ENCODE measurements around the gene NTMT2.

Gene NTMT2

DNA sequence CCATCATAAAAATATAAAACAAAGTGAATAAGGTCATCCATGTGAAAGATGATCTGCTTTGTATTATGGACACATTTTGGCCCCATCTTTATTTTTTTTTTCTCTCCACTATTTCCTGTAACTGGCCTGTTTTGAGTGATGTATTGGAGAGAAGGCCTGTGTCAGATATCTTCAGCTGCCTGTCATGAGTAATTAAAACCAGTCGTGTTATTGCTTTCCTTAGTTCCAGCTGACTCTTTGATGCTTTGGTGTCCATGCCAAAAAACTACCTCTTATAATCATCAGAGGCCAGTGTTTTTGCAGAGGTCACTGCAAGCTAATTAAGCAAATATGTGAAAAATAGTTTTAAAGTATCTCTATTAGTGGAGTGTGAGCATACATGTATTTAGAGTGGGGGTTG, 29.7 kb downstream of the NTMT2 start:
- H3K9me3 ChIP-seq (ENCODE audit: control insufficient read depth in 2 of 2, low read length in 2 of 2): peaks cover 0 to 1% of the 10 kb centered on the region in 2 donors
- no peak overlapping the region for H3K4me3 ChIP-seq (ENCODE audit: low read length in 2 of 2)
- H3K4me1 ChIP-seq (ENCODE audit: control insufficient read depth in 2 of 2, insufficient read depth in 2 of 2, low read length in 2 of 2): no peaks in the 10 kb centered on the region
- H3K27me3 ChIP-seq (ENCODE audit: control insufficient read depth in 2 of 2, insufficient read depth in 2 of 2, low read length in 2 of 2): no peaks in the 10 kb centered on the region
- H3K9ac ChIP-seq (ENCODE audit: low read depth in 1 of 2, low read length in 2 of 2): no peak overlapping the region
- H3K27ac ChIP-seq (ENCODE audit: low read depth in 2 of 2, low read length in 2 of 2): no peak overlapping the region
- H3K36me3 ChIP-seq (ENCODE audit: control insufficient read depth in 2 of 2, insufficient read depth in 2 of 2, low read length in 2 of 2): no peaks in the 10 kb centered on the region

GRCh38 chr1:170176772-170177171, 31.0 kb downstream of the NTMT2 start:
- Histone ChIP-seq H3K9me3 (ENCODE audit: control insufficient read depth in 2 of 2, low read length in 2 of 2) (no peaks in the 10 kb centered on the region), H3K4me3 (ENCODE audit: low read length in 2 of 2) (no peak overlapping the region), H3K36me3 (ENCODE audit: control insufficient read depth in 2 of 2, insufficient read depth in 2 of 2, low read length in 2 of 2) (no peaks in the 10 kb centered on the region), H3K4me1 (ENCODE audit: control insufficient read depth in 2 of 2, insufficient read depth in 2 of 2, low read length in 2 of 2) (no peaks in the 10 kb centered on the region), H3K9ac (ENCODE audit: low read depth in 1 of 2, low read length in 2 of 2) (no peak overlapping the region), H3K27ac (ENCODE audit: low read depth in 2 of 2, low read length in 2 of 2) (no peak overlapping the region), H3K27me3 (ENCODE audit: control insufficient read depth in 2 of 2, insufficient read depth in 2 of 2, low read length in 2 of 2) (no peaks in the 10 kb centered on the region)

GRCh38 chr1:170182442-170182841, 36.7 kb downstream of the NTMT2 start:
- H3K9me3 ChIP-seq (ENCODE audit: control insufficient read depth in 2 of 2, low read length in 2 of 2): no peaks in the 10 kb centered on the region
- H3K27ac ChIP-seq (ENCODE audit: low read depth in 2 of 2, low read length in 2 of 2): no peak overlapping the region
- H3K4me3 ChIP-seq (ENCODE audit: low read length in 2 of 2): no peak overlapping the region
- no peaks in the 10 kb centered on the region for H3K36me3 ChIP-seq (ENCODE audit: control insufficient read depth in 2 of 2, insufficient read depth in 2 of 2, low read length in 2 of 2)
- no peaks in the 10 kb centered on the region for H3K27me3 ChIP-seq (ENCODE audit: control insufficient read depth in 2 of 2, insufficient read depth in 2 of 2, low read length in 2 of 2)
- H3K4me1 ChIP-seq (ENCODE audit: control insufficient read depth in 2 of 2, insufficient read depth in 2 of 2, low read length in 2 of 2): no peaks in the 10 kb centered on the region
- H3K9ac ChIP-seq (ENCODE audit: low read depth in 1 of 2, low read length in 2 of 2): no peak overlapping the region

- Histone ChIP-seq H3K4me3 (ENCODE audit: low read length in 2 of 2) (no peak overlapping the region), H3K4me1 (ENCODE audit: control insufficient read depth in 2 of 2, insufficient read depth in 2 of 2, low read length in 2 of 2) (no peaks in the 10 kb centered on the region), H3K36me3 (ENCODE audit: control insufficient read depth in 2 of 2, insufficient read depth in 2 of 2, low read length in 2 of 2) (no peaks in the 10 kb centered on the region), H3K27me3 (ENCODE audit: control insufficient read depth in 2 of 2, insufficient read depth in 2 of 2, low read length in 2 of 2) (no peaks in the 10 kb centered on the region), H3K9me3 (ENCODE audit: control insufficient read depth in 2 of 2, low read length in 2 of 2) (no peaks in the 10 kb centered on the region), H3K27ac (ENCODE audit: low read depth in 2 of 2, low read length in 2 of 2) (no peak overlapping the region), H3K9ac (ENCODE audit: low read depth in 1 of 2, low read length in 2 of 2) (no peak overlapping the region)
These were observed 46.8 kb downstream of the NTMT2 start for GRCh38 chr1:170192546-170192945.

- H3K27ac ChIP-seq (ENCODE audit: low read depth in 2 of 2, low read length in 2 of 2): no peak overlapping the region
- H3K4me3 ChIP-seq (ENCODE audit: low read length in 2 of 2): no peak overlapping the region
- no peaks in the 10 kb centered on the region for H3K9me3 ChIP-seq (ENCODE audit: control insufficient read depth in 2 of 2, low read length in 2 of 2)
- H3K9ac ChIP-seq (ENCODE audit: low read depth in 1 of 2, low read length in 2 of 2): no peak overlapping the region
- no peaks in the 10 kb centered on the region for H3K36me3 ChIP-seq (ENCODE audit: control insufficient read depth in 2 of 2, insufficient read depth in 2 of 2, low read length in 2 of 2)
- no peaks in the 10 kb centered on the region for H3K4me1 ChIP-seq (ENCODE audit: control insufficient read depth in 2 of 2, insufficient read depth in 2 of 2, low read length in 2 of 2)
- no peaks in the 10 kb centered on the region for H3K27me3 ChIP-seq (ENCODE audit: control insufficient read depth in 2 of 2, insufficient read depth in 2 of 2, low read length in 2 of 2)
These were observed 48.7 kb downstream of the NTMT2 start for GRCh38 chr1:170194451-170194850.

- Histone ChIP-seq H3K27me3 (ENCODE audit: control insufficient read depth in 2 of 2, insufficient read depth in 2 of 2, low read length in 2 of 2) (no peaks in the 10 kb centered on the region), H3K36me3 (ENCODE audit: control insufficient read depth in 2 of 2, insufficient read depth in 2 of 2, low read length in 2 of 2) (no peaks in the 10 kb centered on the region), H3K9me3 (ENCODE audit: control insufficient read depth in 2 of 2, low read length in 2 of 2) (no peaks in the 10 kb centered on the region), H3K9ac (ENCODE audit: low read depth in 1 of 2, low read length in 2 of 2) (no peak overlapping the region), H3K4me3 (ENCODE audit: low read length in 2 of 2) (no peak overlapping the region), H3K27ac (ENCODE audit: low read depth in 2 of 2, low read length in 2 of 2) (no peak overlapping the region), H3K4me1 (ENCODE audit: control insufficient read depth in 2 of 2, insufficient read depth in 2 of 2, low read length in 2 of 2) (no peaks in the 10 kb centered on the region)
These were observed 50.9 kb downstream of the NTMT2 start for GRCh38 chr1:170196490-170197236.

DNA sequence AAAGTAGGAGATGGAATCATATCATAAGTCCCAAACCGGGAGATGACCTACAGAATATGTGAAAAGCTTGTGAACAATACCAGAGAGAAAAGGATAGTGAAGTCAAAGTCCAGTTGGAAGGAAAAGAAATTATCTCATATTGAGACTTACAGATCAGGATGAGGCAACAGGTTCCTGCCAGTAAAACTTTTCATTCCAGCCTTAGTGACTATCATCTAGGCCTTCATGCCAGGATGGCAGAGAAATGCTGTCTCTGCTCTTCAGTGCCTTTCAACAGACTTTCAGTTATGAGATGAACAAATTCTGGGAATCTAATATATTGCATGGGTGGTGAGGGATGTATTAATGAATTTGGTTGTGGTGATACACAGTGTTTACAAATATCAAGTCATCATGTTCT, 52.3 kb downstream of the NTMT2 start:
- no peaks in the 10 kb centered on the region for H3K9me3 ChIP-seq (ENCODE audit: control insufficient read depth in 2 of 2, low read length in 2 of 2)
- no peaks in the 10 kb centered on the region for H3K27me3 ChIP-seq (ENCODE audit: control insufficient read depth in 2 of 2, insufficient read depth in 2 of 2, low read length in 2 of 2)
- no peak overlapping the region for H3K9ac ChIP-seq (ENCODE audit: low read depth in 1 of 2, low read length in 2 of 2)
- no peak overlapping the region for H3K27ac ChIP-seq (ENCODE audit: low read depth in 2 of 2, low read length in 2 of 2)
- H3K4me3 ChIP-seq (ENCODE audit: low read length in 2 of 2): no peak overlapping the region
- H3K4me1 ChIP-seq (ENCODE audit: control insufficient read depth in 2 of 2, insufficient read depth in 2 of 2, low read length in 2 of 2): no peaks in the 10 kb centered on the region
- H3K36me3 ChIP-seq (ENCODE audit: control insufficient read depth in 2 of 2, insufficient read depth in 2 of 2, low read length in 2 of 2): no peaks in the 10 kb centered on the region

DNA sequence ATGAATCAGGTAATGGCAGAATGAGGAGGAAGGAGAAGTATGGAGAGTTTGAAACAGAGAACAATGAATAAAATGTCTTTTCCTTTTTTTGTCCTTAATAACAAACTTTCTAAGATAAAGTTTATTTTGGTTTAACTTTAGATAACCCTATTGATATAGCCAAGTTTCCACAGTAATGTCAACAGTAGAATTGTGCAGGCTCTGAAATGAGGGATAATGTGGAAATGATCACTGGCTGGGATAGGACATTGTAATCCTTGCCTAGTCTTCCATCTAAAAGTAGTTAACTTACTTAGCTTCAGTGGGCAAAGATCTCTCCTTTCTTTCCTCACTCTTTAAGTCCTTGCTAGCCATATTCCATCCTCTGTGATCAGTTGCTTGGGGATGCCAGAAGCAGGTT, 52.8 kb downstream of the NTMT2 start:
- H3K27me3 ChIP-seq (ENCODE audit: control insufficient read depth in 2 of 2, insufficient read depth in 2 of 2, low read length in 2 of 2): no peaks in the 10 kb centered on the region
- H3K9ac ChIP-seq (ENCODE audit: low read depth in 1 of 2, low read length in 2 of 2): no peak overlapping the region
- no peaks in the 10 kb centered on the region for H3K4me1 ChIP-seq (ENCODE audit: control insufficient read depth in 2 of 2, insufficient read depth in 2 of 2, low read length in 2 of 2)
- H3K27ac ChIP-seq (ENCODE audit: low read depth in 2 of 2, low read length in 2 of 2): no peak overlapping the region
- no peaks in the 10 kb centered on the region for H3K9me3 ChIP-seq (ENCODE audit: control insufficient read depth in 2 of 2, low read length in 2 of 2)
- H3K36me3 ChIP-seq (ENCODE audit: control insufficient read depth in 2 of 2, insufficient read depth in 2 of 2, low read length in 2 of 2): no peaks in the 10 kb centered on the region
- no peak overlapping the region for H3K4me3 ChIP-seq (ENCODE audit: low read length in 2 of 2)

- Histone ChIP-seq H3K9me3 (ENCODE audit: control insufficient read depth in 2 of 2, low read length in 2 of 2) (no peaks in the 10 kb centered on the region), H3K36me3 (ENCODE audit: control insufficient read depth in 2 of 2, insufficient read depth in 2 of 2, low read length in 2 of 2) (no peaks in the 10 kb centered on the region), H3K27me3 (ENCODE audit: control insufficient read depth in 2 of 2, insufficient read depth in 2 of 2, low read length in 2 of 2) (no peaks in the 10 kb centered on the region), H3K9ac (ENCODE audit: low read depth in 1 of 2, low read length in 2 of 2) (no peak overlapping the region), H3K4me3 (ENCODE audit: low read length in 2 of 2) (no peak overlapping the region), H3K4me1 (ENCODE audit: control insufficient read depth in 2 of 2, insufficient read depth in 2 of 2, low read length in 2 of 2) (no peaks in the 10 kb centered on the region), H3K27ac (ENCODE audit: low read depth in 2 of 2, low read length in 2 of 2) (no peak overlapping the region)
These were observed 54.4 kb downstream of the NTMT2 start for GRCh38 chr1:170200161-170200560.

- Histone ChIP-seq H3K9me3 (ENCODE audit: control insufficient read depth in 2 of 2, low read length in 2 of 2) (no peaks in the 10 kb centered on the region), H3K4me3 (ENCODE audit: low read length in 2 of 2) (no peak overlapping the region), H3K4me1 (ENCODE audit: control insufficient read depth in 2 of 2, insufficient read depth in 2 of 2, low read length in 2 of 2) (no peaks in the 10 kb centered on the region), H3K27ac (ENCODE audit: low read depth in 2 of 2, low read length in 2 of 2) (no peak overlapping the region), H3K9ac (ENCODE audit: low read depth in 1 of 2, low read length in 2 of 2) (no peak overlapping the region), H3K36me3 (ENCODE audit: control insufficient read depth in 2 of 2, insufficient read depth in 2 of 2, low read length in 2 of 2) (no peaks in the 10 kb centered on the region), H3K27me3 (ENCODE audit: control insufficient read depth in 2 of 2, insufficient read depth in 2 of 2, low read length in 2 of 2) (no peaks in the 10 kb centered on the region)
These were observed 55.0 kb downstream of the NTMT2 start for GRCh38 chr1:170200621-170201397.

Data from mucosa of rectum (tissue), 2 donors.